Endothelial cell of umbilical vein (primary cell): ENCODE data around the gene MIXL1.

Experiments used
- EZH2 ChIP-seq: IDR thresholded peaks from 2 replicates; pipeline ENCODE4 v1.6.1; 2012; ENCODE audit warnings: borderline replicate concordance, low read depth, mild to moderate bottlenecking, moderate library complexity, low read length, inconsistent platforms; ENCODE audit not compliant: severe bottlenecking
- GATA2 ChIP-seq: IDR thresholded peaks from 2 replicates; pipeline ENCODE4 v1.7.0; 2011; ENCODE audit warnings: low read depth, mild to moderate bottlenecking, moderate library complexity, mixed read lengths, low read length; ENCODE audit not compliant: insufficient read length, insufficient read depth
- POLR2AphosphoS5 ChIP-seq: IDR thresholded peaks from 2 replicates; pipeline ENCODE4 v1.6.1; 2012; ENCODE audit warnings: low read depth, mild to moderate bottlenecking, control low read depth, low read length, moderate library complexity; ENCODE audit not compliant: insufficient read depth
- TF ChIP-seq, protein P1 (sequence below), 2 donors: IDR thresholded peaks; 1 replicate in 1 of 2; 2 replicates in 1 of 2; pipeline ENCODE4 v1.5.1; 2011; ENCODE audit warnings: low read length in 2 of 2, mild to moderate bottlenecking in 2 of 2, moderate library complexity in 2 of 2, control low read depth in 1 of 2, inconsistent platforms in 1 of 2, low read depth in 1 of 2; ENCODE audit not compliant: insufficient read depth in 1 of 2; ENCODE audit errors: extremely low read depth in 1 of 2

GRCh38 chr1:226203240-226203639 is 20.2 kb upstream of the MIXL1 start:
- TF ChIP-seq POLR2AphosphoS5 (no peak), GATA2 (no peak), EZH2 (no peak)
- TF ChIP-seq, protein P1, sequence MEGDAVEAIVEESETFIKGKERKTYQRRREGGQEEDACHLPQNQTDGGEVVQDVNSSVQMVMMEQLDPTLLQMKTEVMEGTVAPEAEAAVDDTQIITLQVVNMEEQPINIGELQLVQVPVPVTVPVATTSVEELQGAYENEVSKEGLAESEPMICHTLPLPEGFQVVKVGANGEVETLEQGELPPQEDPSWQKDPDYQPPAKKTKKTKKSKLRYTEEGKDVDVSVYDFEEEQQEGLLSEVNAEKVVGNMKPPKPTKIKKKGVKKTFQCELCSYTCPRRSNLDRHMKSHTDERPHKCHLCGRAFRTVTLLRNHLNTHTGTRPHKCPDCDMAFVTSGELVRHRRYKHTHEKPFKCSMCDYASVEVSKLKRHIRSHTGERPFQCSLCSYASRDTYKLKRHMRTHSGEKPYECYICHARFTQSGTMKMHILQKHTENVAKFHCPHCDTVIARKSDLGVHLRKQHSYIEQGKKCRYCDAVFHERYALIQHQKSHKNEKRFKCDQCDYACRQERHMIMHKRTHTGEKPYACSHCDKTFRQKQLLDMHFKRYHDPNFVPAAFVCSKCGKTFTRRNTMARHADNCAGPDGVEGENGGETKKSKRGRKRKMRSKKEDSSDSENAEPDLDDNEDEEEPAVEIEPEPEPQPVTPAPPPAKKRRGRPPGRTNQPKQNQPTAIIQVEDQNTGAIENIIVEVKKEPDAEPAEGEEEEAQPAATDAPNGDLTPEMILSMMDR (IDR thresholded peaks at IDR 0.05; ENCODE audit: extremely low read depth in 1 of 2, insufficient read depth in 1 of 2, low read depth in 1 of 2, low read length in 2 of 2) = no peak
